SK-N-SH (cell line): ENCODE results near the gene SLC35F1. TPM values are rescaled to one million over a fixed set of nuclear protein-coding genes. Genes with fewer than 3 reads are reported as not detected.

Source experiments
- CTCF ChIA-PET: fragments of 300-600, 350-600 bp; formaldehyde crosslinking; extraction: SDS; loops from one replicate; lab custom pipeline; 2021; lab: Yijun Ruan, JAX
- POLR2A ChIA-PET: fragments of 350-600 bp; sonication (Branson Sonifier 250); formaldehyde crosslinking; extraction: SDS; loops from one replicate; lab custom pipeline; 2020; ENCODE audit warnings: antibody characterized with exemption, inconsistent platforms; lab: Yijun Ruan, JAX
- DNase-seq: peaks from one replicate; pipeline ENCODE4 v3.0.0; 2012
- H2AFZ ChIP-seq: fragments of 200-600 bp; sonication (generic); 2 replicates; pipeline ENCODE4 v1.8.1; 2016; ENCODE audit warnings: antibody characterized with exemption, mild to moderate bottlenecking, low read depth
- H3F3A ChIP-seq: fragments of 200-600 bp; sonication (generic); replicated peaks from 2 replicates; pipeline ENCODE3; 2016; ENCODE audit warnings: antibody characterized with exemption, mild to moderate bottlenecking; ENCODE audit not compliant: insufficient read depth
- H3K27ac ChIP-seq, 2 experiments: fragments of 200-500 bp in 1 of 2; fragments of 200-600 bp in 1 of 2; sonication (Bioruptor generic) in 1 of 2; sonication (generic), shearing (Covaris generic) in 1 of 2; 2 replicates each; pipeline versions ENCODE4 v1.5.1 to v1.6.1; 2014 to 2016; ENCODE audit warnings: low read depth in 2 of 2, inconsistent platforms in 1 of 2, low read length in 1 of 2, mild to moderate bottlenecking in 1 of 2, mixed read lengths in 1 of 2
- H3K27me3 ChIP-seq: fragments of 200-600 bp; sonication (generic), shearing (Covaris generic); 2 replicates; pipeline ENCODE4 v1.6.1; 2016; ENCODE audit warnings: mixed run types; ENCODE audit not compliant: insufficient read depth
- H3K36me3 ChIP-seq, 2 experiments: fragments of 200-500 bp in 1 of 2; fragments of 200-600 bp in 1 of 2; sonication (Bioruptor generic) in 1 of 2; sonication (generic) in 1 of 2; replicated peaks in 1 of 2; 2 replicates each; pipeline versions ENCODE3 to v1.5.1; 2014 to 2016; ENCODE audit warnings: low read length in 1 of 2, mild to moderate bottlenecking in 1 of 2; ENCODE audit not compliant: insufficient read depth in 2 of 2, control insufficient read depth in 1 of 2
- H3K4me1 ChIP-seq, 2 experiments: fragments of 200-500 bp in 1 of 2; fragments of 200-600 bp in 1 of 2; sonication (Bioruptor generic) in 1 of 2; sonication (generic), shearing (Covaris generic) in 1 of 2; 2 replicates each; pipeline versions ENCODE4 v1.5.1 to v1.6.1; 2014 to 2016; ENCODE audit warnings: low read depth in 1 of 2, low read length in 1 of 2, mixed run types in 1 of 2; ENCODE audit not compliant: insufficient read depth in 2 of 2, control insufficient read depth in 1 of 2
- H3K4me2 ChIP-seq: fragments of 200-600 bp; sonication (generic), shearing (Covaris generic); 2 replicates; pipeline ENCODE4 v1.6.1; 2017; ENCODE audit warnings: mixed run types
- H3K4me3 ChIP-seq, 2 experiments: fragments of 200-500 bp in 1 of 2; fragments of 200-600 bp in 1 of 2; sonication (Bioruptor generic) in 1 of 2; sonication (generic), shearing (Covaris generic) in 1 of 2; 2 replicates each; pipeline versions ENCODE4 v1.5.1 to v1.8.1; 2014 to 2016; ENCODE audit warnings: low read depth in 2 of 2, inconsistent platforms in 1 of 2, low read length in 1 of 2, mild to moderate bottlenecking in 1 of 2, mixed read lengths in 1 of 2, moderate library complexity in 1 of 2
- H3K79me2 ChIP-seq: fragments of 200-600 bp; sonication (generic); 2 replicates; pipeline ENCODE4 v1.8.1; 2017; ENCODE audit warnings: mild to moderate bottlenecking; ENCODE audit not compliant: insufficient read depth
- H3K9ac ChIP-seq: fragments of 200-600 bp; sonication (generic); 2 replicates; pipeline ENCODE4 v1.6.1; 2017; ENCODE audit warnings: mixed run types
- H3K9me2 ChIP-seq: fragments of 200-600 bp; sonication (generic); 2 replicates; pipeline ENCODE4 v1.6.1; 2017; ENCODE audit warnings: mixed run types
- H3K9me3 ChIP-seq: fragments of 200-600 bp; sonication (generic); 2 replicates; pipeline ENCODE4 v1.6.1; 2017; ENCODE audit warnings: mixed run types, mild to moderate bottlenecking, moderate library complexity
- H4K20me1 ChIP-seq: fragments of 200-600 bp; sonication (generic); 2 replicates; pipeline ENCODE4 v1.6.1; 2017; ENCODE audit warnings: mild to moderate bottlenecking, mixed run types; ENCODE audit not compliant: insufficient read depth
- CHD2 ChIP-seq: fragments of 150-350 bp; IDR thresholded peaks from 2 replicates; pipeline ENCODE4 v1.6.1; 2018; ENCODE audit warnings: low read length; ENCODE audit not compliant: partially characterized antibody
- ELF1 ChIP-seq: IDR thresholded peaks from 2 replicates; pipeline ENCODE4 v1.4.0; 2012
- EP300 ChIP-seq, 2 experiments: IDR thresholded peaks; 2 replicates each; pipeline versions ENCODE4 v1.4.0 to v1.6.1; 2012; ENCODE audit warnings: borderline replicate concordance in 1 of 2, low read depth in 1 of 2, low read length in 1 of 2
- FOXJ3 ChIP-seq: sonication (generic); formaldehyde crosslinking; IDR thresholded peaks from 2 replicates; pipeline ENCODE4 v1.5.1; 2020; ENCODE audit warnings: mild to moderate bottlenecking, missing genetic modification reagents
- FOXM1 ChIP-seq: IDR thresholded peaks from 2 replicates; pipeline ENCODE4 v1.4.0; 2012; ENCODE audit warnings: low read depth, mild to moderate bottlenecking
- GATA2 ChIP-seq: sonication (generic); formaldehyde crosslinking; IDR thresholded peaks from 2 replicates; pipeline ENCODE4 v1.5.0; 2020; ENCODE audit warnings: mild to moderate bottlenecking, missing genetic modification reagents
- IRF3 ChIP-seq: fragments of 150-350 bp; IDR thresholded peaks from 2 replicates; pipeline ENCODE4 v1.6.1; 2016; ENCODE audit warnings: mild to moderate bottlenecking, low read depth, low read length
- JUND ChIP-seq: IDR thresholded peaks from 2 replicates; pipeline ENCODE4 v1.4.0; 2012
- MEF2A ChIP-seq: IDR thresholded peaks from 2 replicates; pipeline ENCODE4 v1.4.0; 2012; ENCODE audit warnings: low read depth, borderline replicate concordance
- NRF1 ChIP-seq: IDR thresholded peaks from 2 replicates; pipeline ENCODE4 v1.6.1; 2012; ENCODE audit warnings: low read depth, mild to moderate bottlenecking, low read length
- PBX3 ChIP-seq: IDR thresholded peaks from 2 replicates; pipeline ENCODE4; 2012
- POLR2AphosphoS5 ChIP-seq: IDR thresholded peaks from 2 replicates; pipeline ENCODE4 v1.6.1; 2012; ENCODE audit warnings: low read depth, low read length
- RCOR1 ChIP-seq: fragments of 150-350 bp; IDR thresholded peaks from 2 replicates; pipeline ENCODE4 v1.6.1; 2017; ENCODE audit warnings: antibody characterized with exemption, low read length
- RXRA ChIP-seq: IDR thresholded peaks from 2 replicates; pipeline ENCODE4 v1.4.0; 2012; ENCODE audit warnings: low read depth, mild to moderate bottlenecking, borderline replicate concordance
- SIN3A ChIP-seq: IDR thresholded peaks from 2 replicates; pipeline ENCODE4 v1.6.1; 2012; ENCODE audit warnings: low read depth, mild to moderate bottlenecking, low read length, moderate library complexity, borderline replicate concordance
- SMC3 ChIP-seq: IDR thresholded peaks from 2 replicates; pipeline ENCODE4 v1.6.1; 2012; ENCODE audit warnings: low read depth, low read length, improper control_type of control experiment
- TAF1 ChIP-seq: IDR thresholded peaks from 2 replicates; pipeline ENCODE4 v1.6.1; 2012; ENCODE audit warnings: low read depth, mild to moderate bottlenecking, low read length, moderate library complexity, borderline replicate concordance
- TCF12 ChIP-seq: IDR thresholded peaks from 2 replicates; pipeline ENCODE4 v1.4.0; 2012
- USF1 ChIP-seq: IDR thresholded peaks from 2 replicates; pipeline ENCODE4 v1.4.0; 2012; ENCODE audit warnings: low read depth, borderline replicate concordance
- USF2 ChIP-seq: fragments of 150-350 bp; IDR thresholded peaks from 2 replicates; pipeline ENCODE4 v1.6.1; 2017; ENCODE audit warnings: antibody characterized with exemption, low read length, low read depth, borderline replicate concordance
- YY1 ChIP-seq: IDR thresholded peaks from 2 replicates; pipeline ENCODE4 v1.4.0; 2012; ENCODE audit warnings: low read depth, mild to moderate bottlenecking
- ZBTB33 ChIP-seq: IDR thresholded peaks from 2 replicates; pipeline ENCODE4 v1.4.0; 2012; ENCODE audit warnings: low read depth, borderline replicate concordance
- WGBS: methylation state at CpG from one replicate; pipeline ENCODE4 v1.1.6; 2017; ENCODE audit warnings: low lambda C conversion rate; 5-methylcytosine and 5-hydroxymethylcytosine counted together
- polyA plus RNA-seq, 3 experiments: library from polyadenylated mRNA; depleted of rRNA; stranded (reverse); fragments of >200 nt; gene quantifications; 2 replicates each; pipeline ENCODE4 v1.2.3, GENCODE V29; 2012

The SLC35F1 gene
- polyA plus RNA-seq, 1 of the 3 experiments (the other 2 are of a cell fraction): under 0.01 TPM

- no peak overlapping the region for H3K4me3 ChIP-seq
- H3K36me3 ChIP-seq: no peaks in the 10 kb centered on the region
- WGBS: 0% methylated on average over 1 of the region's 1 CpG
- TF ChIP-seq CHD2 (no peak), USF1 (no peak), GATA2 (CRISPR knock-in tag) (no peak), ZBTB33 (no peak), JUND (no peak), ELF1 (no peak), IRF3 (no peak), NRF1 (no peak), SMC3 (no peak), EP300 (IDR thresholded peaks at IDR 0.05; ENCODE audit: borderline replicate concordance in 1 of 2, low read depth in 1 of 2, low read length in 1 of 2) (no peak), FOXJ3 (CRISPR knock-in tag) (no peak), TCF12 (no peak), TAF1 (no peak), SIN3A (no peak), MEF2A (no peak)
- POLR2A ChIA-PET: no interaction called here
- H3K79me2 ChIP-seq: no peaks in the 10 kb centered on the region
- H2AFZ ChIP-seq: no peak overlapping the region
- DNase-seq: no peak
- no peaks in the 10 kb centered on the region; a peak in 1 of 4 replicates for H3K4me1 ChIP-seq
- no peaks in the 10 kb centered on the region for H3F3A ChIP-seq
- peaks cover 13% of the 10 kb centered on the region for H3K27me3 ChIP-seq
- CTCF ChIA-PET: no interaction called here
- no peaks in the 10 kb centered on the region for H3K9me3 ChIP-seq
- no peak overlapping the region for H3K4me2 ChIP-seq
- H3K9me2 ChIP-seq: no peaks in the 10 kb centered on the region
- H3K9ac ChIP-seq: no peak overlapping the region
- no peaks in the 10 kb centered on the region for H4K20me1 ChIP-seq
- H3K27ac ChIP-seq: no peak overlapping the region
Measured at GRCh38 chr6:117911660-117912059, 4.6 kb downstream of the SLC35F1 start.

- ChIA-PET POLR2A (no interaction called here), CTCF (no interaction called here)
- Histone ChIP-seq H2AFZ (no peak overlapping the region), H3K9me3 (no peaks in the 10 kb centered on the region), H3K4me2 (no peak overlapping the region), H4K20me1 (no peaks in the 10 kb centered on the region), H3K9me2 (no peaks in the 10 kb centered on the region), H3K9ac (no peak overlapping the region), H3K27ac (no peak overlapping the region), H3K4me3 (no peak overlapping the region), H3K4me1 (no peaks in the 10 kb centered on the region; a peak in 1 of 4 replicates), H3K36me3 (no peaks in the 10 kb centered on the region), H3K27me3 (peaks cover 13% of the 10 kb centered on the region; the same call in 1 of the 2 replicates), H3F3A (no peaks in the 10 kb centered on the region), H3K79me2 (no peaks in the 10 kb centered on the region)
- 1% methylated on average over 4 of the region's 4 CpGs for WGBS
- TF ChIP-seq USF2 (no peak), YY1 (no peak), POLR2AphosphoS5 (no peak), FOXM1 (no peak), PBX3 (no peak), RXRA (no peak), EP300 (IDR thresholded peaks at IDR 0.05; ENCODE audit: borderline replicate concordance in 1 of 2, low read depth in 1 of 2, low read length in 1 of 2) (no peak), RCOR1 (no peak)
- DNase-seq: no peak
Measured at GRCh38 chr6:117915846-117916245, 8.8 kb downstream of the SLC35F1 start.
